NCI-H345 treated with DMSO at 0.1 percent for 48 hours (cell line): Measurements from ENCODE around the gene SOAT2.

Experiments used
- DNase-seq: peaks from one replicate; lab custom pipeline; 2025; ENCODE audit not compliant: unreplicated experiment; lab: John Stamatoyannopoulos, UW

SOAT2 gene, protein sequence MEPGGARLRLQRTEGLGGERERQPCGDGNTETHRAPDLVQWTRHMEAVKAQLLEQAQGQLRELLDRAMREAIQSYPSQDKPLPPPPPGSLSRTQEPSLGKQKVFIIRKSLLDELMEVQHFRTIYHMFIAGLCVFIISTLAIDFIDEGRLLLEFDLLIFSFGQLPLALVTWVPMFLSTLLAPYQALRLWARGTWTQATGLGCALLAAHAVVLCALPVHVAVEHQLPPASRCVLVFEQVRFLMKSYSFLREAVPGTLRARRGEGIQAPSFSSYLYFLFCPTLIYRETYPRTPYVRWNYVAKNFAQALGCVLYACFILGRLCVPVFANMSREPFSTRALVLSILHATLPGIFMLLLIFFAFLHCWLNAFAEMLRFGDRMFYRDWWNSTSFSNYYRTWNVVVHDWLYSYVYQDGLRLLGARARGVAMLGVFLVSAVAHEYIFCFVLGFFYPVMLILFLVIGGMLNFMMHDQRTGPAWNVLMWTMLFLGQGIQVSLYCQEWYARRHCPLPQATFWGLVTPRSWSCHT

DNA sequence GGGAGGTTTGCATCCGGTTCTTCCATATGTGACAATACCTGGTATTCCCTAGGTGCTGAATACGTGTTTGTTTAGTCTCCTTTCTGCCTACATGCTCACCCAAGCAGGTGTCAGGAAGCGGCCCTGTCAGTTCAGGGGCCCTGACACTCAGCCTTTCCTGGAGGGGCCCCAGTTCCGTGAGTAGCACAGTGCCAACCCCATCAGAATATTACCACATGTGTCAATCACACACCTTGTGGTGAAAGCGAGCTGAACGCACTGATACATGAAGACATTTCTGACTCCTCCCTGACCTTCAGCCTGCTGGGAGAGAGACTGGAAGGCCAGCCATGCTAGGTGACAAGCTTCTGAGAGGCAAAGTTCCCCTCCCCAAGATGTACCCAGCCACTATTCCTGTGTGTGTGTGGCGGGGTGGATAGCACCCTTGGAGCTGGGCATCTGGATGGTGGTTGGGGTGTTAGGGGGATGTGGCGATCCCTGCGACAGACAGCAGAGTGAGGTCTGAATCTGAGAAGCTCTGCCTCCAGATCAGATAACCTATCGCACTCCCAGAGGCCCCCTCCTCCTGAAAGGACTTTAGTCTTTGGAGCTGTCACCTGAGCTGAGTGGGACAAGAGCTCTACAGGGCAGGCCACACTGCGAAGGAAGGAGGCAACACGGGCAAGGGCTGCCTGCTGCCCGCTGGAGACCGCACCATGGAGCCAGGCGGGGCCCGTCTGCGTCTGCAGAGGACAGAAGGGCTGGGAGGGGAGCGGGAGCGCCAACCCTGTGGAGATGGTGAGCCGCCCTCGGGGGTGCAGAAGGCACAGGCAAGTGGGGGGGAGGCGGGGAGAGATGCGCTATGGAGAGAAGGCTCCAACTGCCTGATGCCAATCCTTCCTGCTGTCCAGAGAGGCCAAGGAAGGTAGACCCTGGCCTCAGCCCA lies at the start of gene SOAT2:
SOAT2 (plus strand) TSS at position 604 of the 925 bp plus-strand sequence; CDS start at position 696, 92 bp downstream.
- no peak for DNase-seq

DNA sequence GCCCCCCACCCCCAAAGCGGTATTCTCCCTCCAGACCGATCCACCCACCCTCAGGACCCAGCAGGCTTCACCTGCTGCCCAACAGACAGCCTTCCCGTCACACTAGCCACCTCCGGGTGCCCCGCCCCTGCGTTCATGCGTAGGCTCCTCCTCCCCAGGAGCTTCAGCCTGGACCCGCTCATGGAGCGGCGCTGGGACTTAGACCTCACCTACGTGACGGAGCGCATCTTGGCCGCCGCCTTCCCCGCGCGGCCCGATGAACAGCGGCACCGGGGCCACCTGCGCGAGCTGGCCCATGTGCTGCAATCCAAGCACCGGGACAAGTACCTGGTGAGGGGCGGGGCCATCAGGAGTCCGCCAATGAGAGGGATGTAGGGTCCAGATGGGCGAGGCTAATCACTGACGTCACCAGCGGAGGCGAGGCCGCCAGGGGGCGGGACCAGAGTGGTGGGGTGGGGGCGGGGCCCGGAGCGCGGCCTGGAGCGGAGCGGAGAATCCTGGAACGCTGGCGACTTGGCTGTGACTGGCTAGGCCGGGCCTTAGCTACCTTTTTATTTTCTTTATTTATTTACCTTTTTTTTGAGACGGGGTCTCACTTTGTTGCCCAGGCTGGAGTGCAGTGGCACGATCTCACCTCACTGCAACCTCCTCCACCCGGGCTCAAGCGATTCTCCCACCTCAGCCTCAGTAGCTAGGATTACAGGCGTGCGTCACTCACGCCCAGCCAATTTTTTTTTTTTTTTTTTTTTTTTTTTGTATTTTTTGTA lies 49.0 kb upstream of the SOAT2 start:
- peak; percentile 93 for DNase-seq

DNA sequence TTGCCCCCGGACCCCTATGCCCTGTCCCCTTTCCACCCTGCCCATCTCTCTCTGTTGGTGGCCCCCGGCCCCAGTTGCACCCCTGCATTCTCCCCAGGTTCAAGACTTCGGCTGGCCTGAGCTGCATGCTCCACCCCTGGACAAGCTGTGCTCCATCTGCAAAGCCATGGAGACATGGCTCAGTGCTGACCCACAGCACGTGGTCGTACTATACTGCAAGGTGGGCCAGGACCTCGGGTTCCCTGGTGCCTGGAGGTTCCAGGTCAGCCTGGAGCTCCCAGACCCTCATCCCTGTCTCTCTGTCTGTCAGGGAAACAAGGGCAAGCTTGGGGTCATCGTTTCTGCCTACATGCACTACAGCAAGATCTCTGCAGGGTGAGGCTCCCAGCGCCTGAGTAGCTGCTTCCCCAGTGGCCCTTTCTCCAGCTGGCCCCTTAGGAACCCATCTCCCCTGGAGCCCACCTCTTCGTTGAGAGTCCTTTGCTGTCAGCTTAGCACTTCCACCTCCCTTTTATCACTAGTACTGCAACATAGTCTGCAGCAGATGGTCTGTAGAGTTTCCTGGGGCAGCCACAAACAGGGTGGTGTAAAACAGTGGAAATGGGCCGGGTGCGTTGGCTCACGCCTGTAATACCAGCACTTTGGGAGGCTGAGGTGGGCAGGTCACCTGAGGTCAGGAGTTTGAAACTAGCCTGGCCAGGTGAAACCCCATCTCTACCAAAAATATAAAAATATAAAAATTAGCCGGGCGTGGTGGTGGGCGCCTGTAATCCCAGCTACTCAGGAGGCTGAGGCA lies 47.6 kb upstream of the SOAT2 start:
- no peak for DNase-seq

DNA sequence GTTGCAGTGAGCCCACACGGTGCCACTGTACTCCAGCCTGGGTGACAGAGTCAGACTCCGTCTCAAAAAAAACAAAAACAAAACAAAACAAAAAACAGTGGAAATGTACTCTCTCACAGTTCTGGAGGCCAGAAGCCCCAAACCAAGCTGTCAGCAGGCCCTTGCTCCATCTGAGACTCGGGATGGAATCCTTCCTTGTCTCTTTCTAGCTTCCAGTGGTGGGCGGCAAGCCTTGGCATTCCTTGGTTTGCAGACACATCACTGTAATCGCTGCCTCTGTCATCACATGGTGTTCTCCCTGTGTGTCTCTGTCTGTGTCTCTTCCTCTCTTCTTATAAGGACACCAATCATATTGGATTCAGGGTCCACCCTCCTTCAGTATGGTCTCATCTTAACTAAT lies 47.0 kb upstream of the SOAT2 start:
- no peak for DNase-seq

DNA sequence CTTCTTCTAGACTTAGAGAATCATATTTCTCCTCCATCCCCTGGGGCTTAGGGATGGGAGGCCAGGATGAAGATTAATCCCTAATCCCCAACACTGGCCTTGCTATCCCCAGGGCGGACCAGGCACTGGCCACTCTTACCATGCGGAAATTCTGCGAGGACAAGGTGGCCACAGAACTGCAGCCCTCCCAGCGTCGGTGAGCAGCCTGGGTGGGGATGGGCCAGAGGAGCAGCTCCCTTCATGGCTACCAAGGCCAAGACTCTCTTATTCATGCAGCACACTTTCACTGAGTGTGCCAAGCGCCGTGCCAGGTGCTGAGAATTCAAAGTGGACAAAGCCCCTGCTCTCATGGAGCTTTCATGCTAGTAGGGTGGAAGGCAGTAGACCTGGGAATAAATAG lies 46.4 kb upstream of the SOAT2 start:
- DNase-seq, result no peak

DNA sequence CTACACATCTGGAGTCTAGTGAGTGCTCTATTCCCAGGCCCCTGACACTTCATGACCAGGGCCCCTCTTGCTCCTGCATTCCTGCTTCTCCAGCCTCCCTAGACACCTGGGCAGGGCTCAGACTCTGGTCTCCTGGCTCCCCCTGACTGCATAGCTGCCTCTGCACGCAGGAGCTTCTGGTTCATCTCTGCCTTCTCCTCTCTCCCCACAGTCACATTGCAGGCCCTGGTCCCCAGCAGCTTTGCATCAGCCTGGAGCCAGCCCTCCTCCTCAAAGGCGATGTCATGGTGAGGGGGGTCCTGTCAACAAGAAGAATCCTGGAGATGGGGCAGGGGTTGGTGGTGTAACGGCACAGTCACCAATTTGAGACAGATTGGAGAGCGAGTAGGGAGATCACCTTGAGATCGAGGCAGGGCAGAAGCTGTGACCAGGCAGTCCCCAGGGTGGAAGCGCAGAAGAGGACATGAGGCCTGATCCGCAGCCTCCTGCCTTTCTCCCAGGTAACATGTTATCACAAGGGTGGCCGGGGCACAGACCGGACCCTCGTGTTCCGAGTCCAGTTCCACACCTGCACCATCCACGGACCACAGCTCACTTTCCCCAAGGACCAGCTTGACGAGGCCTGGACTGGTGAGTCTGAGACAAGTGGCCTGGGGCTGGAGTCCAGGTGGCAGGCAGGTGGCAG lies 45.3 kb upstream of the SOAT2 start:
- DNase-seq, result no peak

DNA sequence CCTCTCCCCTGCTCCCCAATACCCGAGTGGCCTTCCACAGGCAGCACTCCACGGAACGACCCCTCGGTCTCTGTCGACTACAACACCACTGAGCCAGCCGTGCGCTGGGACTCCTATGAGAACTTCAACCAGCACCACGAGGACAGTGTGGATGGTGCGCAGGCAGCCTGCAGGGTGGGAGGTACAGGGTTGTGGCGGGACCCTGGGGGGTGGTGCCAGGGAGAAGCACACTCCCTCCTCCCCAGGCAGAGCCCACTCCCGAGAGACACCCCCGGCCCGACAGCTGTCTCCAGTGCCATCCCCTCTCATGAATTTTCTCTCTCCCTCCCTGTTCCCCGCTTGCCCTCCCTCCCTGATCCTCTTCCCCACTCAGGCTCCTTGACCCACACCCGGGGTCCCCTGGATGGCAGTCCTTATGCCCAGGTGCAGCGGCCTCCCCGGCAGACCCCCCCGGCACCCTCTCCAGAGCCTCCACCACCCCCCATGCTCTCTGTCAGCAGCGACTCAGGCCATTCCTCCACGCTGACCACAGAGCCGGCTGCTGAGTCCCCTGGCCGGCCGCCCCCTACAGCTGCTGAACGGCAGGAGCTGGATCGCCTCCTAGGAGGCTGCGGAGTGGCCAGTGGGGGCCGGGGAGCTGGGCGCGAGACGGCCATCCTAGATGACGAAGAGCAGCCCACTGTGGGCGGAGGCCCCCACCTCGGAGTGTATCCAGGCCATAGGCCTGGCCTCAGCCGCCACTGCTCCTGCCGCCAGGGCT lies 44.4 kb upstream of the SOAT2 start:
- no peak for DNase-seq

DNA sequence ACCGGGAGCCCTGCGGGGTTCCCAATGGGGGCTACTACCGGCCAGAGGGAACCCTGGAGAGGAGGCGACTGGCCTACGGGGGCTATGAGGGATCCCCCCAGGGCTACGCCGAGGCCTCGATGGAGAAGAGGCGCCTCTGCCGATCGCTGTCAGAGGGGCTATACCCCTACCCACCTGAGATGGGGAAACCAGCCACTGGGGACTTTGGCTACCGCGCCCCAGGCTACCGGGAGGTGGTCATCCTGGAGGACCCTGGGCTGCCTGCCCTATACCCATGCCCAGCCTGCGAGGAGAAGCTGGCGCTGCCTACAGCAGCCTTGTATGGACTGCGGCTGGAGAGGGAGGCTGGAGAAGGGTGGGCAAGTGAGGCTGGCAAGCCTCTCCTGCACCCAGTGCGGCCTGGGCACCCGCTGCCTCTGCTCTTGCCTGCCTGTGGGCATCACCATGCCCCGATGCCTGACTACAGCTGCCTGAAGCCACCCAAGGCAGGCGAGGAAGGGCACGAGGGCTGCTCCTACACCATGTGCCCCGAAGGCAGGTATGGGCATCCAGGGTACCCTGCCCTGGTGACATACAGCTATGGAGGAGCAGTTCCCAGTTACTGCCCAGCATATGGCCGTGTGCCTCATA lies 43.7 kb upstream of the SOAT2 start:
- no peak for DNase-seq

DNA sequence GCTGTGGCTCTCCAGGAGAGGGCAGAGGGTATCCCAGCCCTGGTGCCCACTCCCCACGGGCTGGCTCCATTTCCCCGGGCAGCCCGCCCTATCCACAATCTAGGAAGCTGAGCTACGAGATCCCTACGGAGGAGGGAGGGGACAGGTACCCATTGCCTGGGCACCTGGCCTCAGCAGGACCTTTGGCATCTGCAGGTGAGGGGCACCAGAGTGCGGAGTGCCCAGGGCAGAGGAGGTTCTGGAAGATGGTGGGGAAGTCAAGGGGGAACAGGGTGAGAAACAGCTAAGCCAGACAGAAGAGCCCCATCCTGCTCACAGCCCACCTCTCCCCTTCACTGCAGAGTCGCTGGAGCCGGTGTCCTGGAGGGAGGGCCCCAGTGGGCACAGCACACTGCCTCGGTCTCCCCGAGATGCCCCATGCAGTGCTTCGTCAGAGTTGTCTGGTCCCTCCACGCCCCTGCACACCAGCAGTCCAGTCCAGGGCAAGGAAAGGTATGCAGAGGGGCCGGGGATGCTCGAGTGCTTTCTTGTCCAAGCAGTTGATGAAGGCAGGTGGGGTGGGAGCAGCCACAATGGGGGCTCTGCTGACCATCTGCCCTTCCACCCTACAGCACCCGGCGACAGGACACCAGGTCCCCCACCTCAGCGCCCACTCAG lies 43.1 kb upstream of the SOAT2 start:
- DNase-seq, result no peak

DNA sequence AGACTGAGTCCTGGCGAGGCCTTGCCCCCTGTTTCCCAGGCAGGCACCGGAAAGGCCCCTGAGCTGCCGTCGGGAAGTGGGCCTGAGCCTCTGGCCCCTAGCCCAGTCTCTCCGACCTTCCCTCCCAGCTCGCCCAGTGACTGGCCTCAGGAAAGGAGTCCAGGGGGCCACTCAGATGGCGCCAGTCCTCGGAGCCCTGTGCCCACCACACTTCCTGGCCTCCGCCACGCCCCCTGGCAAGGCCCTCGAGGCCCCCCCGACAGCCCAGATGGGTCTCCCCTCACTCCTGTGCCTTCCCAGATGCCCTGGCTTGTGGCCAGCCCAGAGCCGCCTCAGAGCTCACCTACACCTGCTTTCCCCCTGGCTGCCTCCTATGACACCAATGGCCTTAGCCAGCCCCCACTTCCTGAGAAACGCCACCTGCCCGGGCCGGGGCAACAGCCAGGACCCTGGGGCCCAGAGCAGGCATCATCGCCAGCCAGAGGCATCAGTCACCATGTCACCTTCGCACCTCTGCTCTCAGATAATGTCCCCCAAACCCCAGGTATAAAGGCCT lies 42.5 kb upstream of the SOAT2 start:
- DNase-seq, result peak; percentile 31

DNA sequence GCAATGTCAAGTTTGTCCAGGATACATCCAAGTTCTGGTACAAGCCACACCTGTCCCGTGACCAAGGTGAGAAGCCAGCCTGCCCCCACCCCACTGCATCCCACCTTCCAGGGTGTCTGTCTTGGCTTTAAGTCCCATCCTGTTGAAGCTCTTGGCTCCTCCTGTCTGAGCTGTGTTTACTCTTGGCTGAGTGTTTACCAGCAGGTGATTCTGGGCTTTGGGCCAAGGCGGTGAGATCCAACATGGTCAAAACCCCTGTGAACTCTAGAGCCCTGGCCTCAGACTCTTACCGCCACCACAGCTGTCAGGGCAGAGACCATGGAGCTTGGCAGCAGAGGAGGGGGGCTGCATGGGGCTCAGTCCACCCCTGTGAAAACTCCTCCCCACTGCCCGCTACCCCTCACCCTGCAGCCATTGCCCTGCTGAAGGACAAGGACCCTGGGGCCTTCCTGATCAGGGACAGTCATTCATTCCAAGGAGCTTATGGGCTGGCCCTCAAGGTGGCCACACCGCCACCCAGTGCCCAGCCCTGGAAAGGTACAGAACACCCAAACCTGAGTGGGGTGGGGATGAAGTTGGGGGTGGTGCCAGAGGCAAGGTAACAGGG lies 41.8 kb upstream of the SOAT2 start:
- peak; percentile 67 for DNase-seq

DNA sequence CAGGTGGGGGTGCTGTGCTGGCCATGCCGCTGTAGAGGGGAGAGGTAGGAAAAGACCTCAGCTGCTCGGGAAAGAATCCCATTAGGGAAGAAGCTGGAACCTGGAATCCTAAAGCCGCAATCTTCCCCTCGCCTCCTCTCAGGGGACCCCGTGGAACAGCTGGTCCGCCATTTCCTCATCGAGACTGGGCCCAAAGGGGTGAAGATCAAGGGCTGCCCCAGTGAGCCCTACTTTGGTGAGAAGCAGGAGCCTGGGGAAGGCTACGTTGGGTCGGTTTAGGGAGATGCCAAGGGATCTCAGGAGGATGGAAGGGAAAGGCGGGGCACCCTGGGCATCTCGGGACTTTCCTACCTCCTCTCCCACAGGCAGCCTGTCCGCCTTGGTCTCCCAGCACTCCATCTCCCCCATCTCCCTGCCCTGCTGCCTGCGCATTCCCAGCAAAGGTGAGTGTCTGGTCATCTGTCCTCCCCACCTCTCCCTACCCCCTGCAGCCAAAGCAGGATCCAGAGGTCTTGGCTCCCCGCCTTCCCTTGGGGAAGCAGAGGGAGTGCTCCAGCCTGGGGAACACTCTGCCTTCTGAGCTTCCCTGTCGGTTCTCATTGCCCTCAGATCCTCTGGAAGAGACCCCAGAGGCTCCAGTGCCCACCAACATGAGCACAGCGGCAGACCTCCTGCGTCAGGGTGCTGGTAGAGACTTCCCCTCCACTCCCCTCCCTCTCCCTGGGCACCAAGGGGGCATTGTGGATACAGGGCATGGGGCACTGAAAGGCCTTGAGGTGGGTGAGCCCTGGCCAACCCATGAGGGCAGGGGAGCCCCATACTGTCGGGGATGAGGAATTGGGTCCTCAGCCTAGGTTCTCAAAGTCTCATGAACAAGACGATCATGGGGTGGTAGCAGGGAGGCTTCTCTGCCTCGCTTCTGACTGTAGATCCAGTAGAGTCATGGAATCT lies 41.0 kb upstream of the SOAT2 start:
- DNase-seq, result no peak

DNA sequence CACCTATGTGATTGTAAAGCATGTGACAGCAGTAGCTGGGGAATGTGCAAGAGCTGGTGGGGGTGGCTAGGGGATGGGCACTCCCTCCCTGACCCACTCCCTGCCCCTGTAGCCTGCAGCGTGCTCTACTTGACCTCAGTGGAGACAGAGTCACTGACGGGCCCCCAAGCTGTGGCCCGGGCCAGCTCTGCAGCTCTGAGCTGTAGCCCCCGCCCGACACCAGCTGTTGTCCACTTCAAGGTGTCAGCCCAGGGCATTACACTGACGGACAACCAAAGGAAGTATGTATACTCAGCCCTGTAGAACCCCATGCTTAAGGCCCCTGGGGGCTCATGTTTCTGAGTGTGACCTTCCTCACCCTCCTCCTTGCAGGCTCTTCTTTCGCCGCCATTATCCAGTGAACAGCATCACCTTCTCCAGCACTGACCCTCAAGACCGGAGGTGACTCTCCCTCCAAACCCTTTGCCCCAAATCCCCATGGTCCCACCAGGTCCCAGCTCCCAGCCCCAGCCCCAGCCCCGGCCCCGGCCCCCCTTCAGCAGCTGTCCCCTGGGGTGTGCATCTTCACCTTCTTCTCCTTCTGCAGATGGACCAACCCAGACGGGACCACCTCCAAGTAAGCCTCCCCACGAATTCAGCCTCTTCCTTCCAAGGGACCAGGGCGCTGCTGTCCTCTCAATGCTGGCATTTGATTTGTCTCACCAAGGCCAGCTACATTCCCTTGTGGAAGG lies 40.1 kb upstream of the SOAT2 start:
- DNase-seq, result no peak

DNA sequence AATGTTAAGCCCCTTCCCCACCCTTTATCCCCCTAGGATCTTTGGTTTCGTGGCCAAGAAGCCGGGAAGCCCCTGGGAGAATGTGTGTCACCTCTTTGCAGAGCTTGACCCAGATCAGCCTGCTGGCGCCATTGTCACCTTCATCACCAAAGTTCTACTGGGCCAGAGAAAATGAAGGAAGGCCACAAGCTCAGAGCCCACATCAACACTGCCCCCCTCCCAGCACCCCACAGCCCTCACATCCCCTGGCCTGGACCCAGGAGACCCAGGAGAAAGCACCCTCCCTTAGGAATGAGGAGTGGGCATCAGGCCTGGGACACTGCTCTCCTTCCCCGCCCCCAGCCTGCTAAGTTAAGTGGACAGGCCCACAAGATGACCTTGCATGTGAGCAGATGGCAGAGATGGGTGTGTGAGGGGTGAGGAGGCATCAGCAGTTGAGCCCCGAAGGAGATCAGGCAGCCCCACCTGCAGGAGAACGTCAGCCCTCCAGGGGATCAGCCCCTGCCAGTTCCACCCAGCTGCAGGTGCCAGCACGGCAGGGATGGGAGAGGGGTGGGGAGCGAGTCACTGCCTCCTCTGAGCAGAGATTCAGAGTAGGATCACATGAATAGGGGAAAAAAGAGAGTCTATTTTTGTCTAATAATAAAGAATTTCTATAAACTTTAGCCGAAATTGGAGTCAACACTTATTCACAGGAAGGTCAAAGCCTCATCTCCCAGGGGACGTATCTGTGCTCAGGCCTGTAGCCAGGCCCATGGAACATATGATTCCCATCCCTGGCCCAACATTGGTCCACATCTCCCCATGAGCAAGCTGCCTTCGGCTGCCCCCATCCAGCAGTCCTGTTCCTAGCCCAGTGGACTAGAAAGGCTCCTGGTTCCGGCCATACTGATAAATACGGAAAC lies 39.3 kb upstream of the SOAT2 start:
- DNase-seq, result peak; percentile 45
